Left lung (tissue), 10 donors: Measurements from ENCODE around the gene MYO18B. TPM values are rescaled to one million over a fixed set of nuclear protein-coding genes. Genes with fewer than 3 reads are reported as not detected.

ENCODE experiments used
- ATAC-seq: fragments of 200-7000 bp; cut with Tn5 transposase; one replicate; pipeline ENCODE4 v1.9.1; 2020; ENCODE audit warnings: moderate library complexity
- DNase-seq, 4 donors: peaks; one replicate each; pipeline ENCODE4 v3.0.0-alpha.2; 2013 to 2020
- H3K27ac ChIP-seq, 2 donors: fragments of 200-600 bp; sonication (generic) in 1 of 2; one replicate each; pipeline versions ENCODE4 v1.5.0 to v1.8.0; 2020 to 2021
- H3K27me3 ChIP-seq, 2 donors: fragments of 200-600 bp; sonication (generic) in 1 of 2; one replicate each; pipeline versions ENCODE4 v1.5.0 to v1.8.0; 2020 to 2021
- H3K36me3 ChIP-seq, 2 donors: fragments of 200-600 bp; sonication (generic) in 1 of 2; one replicate each; pipeline versions ENCODE4 v1.5.0 to v1.8.0; 2020 to 2021
- H3K4me1 ChIP-seq, 2 donors: fragments of 200-600 bp; one replicate each; pipeline ENCODE4 v1.8.0; 2021
- H3K4me3 ChIP-seq, 2 donors: fragments of 200-600 bp; sonication (generic) in 1 of 2; one replicate each; pipeline versions ENCODE4 v1.5.0 to v1.8.0; 2020 to 2021; ENCODE audit warnings: mild to moderate bottlenecking in 1 of 2
- H3K9me3 ChIP-seq, 2 donors: fragments of 200-600 bp; sonication (generic) in 1 of 2; one replicate each; pipeline versions ENCODE4 v1.5.0 to v1.8.0; 2020 to 2021
- CTCF ChIP-seq, 2 donors: fragments of 200-600 bp; sonication (generic) in 1 of 2; IDR thresholded peaks; one replicate each; pipeline versions ENCODE4 v1.5.0 to v1.8.0; 2021; ENCODE audit warnings: antibody characterized with exemption in 2 of 2
- intact Hi-C, 2 donors: fragments of 100-400 bp; cut with DNase I; formaldehyde crosslinking; loops; one replicate each; pipeline versions ENCODE4 v1.11.2 to v1.14.2; 2022
- polyA plus RNA-seq, 6 donors: library from polyadenylated mRNA; unstranded; fragments of 120-200 nt; gene quantifications; one replicate each; pipeline ENCODE4 v1.2.1, GENCODE V29; 2013; ENCODE audit not compliant: insufficient read length in 6 of 6
- total RNA-seq, 2 donors: library from RNA; stranded (reverse); fragmentation: NEBNext Ultra II Directional; extraction: Animal tissue kit (Norgen Biotek cat#: 25700); gene quantifications; one replicate each; pipeline ENCODE4 v1.2.1, GENCODE V29; 2021
- donor health status: DM: no; HTN: yes; CAD: no.
- donor health status: DM: no; HTN: no; CAD: no.

The MYO18B gene
- total and polyA plus RNA-seq, 8 donors, result 0.06 to 0.37 (median 0.15) TPM

DNA sequence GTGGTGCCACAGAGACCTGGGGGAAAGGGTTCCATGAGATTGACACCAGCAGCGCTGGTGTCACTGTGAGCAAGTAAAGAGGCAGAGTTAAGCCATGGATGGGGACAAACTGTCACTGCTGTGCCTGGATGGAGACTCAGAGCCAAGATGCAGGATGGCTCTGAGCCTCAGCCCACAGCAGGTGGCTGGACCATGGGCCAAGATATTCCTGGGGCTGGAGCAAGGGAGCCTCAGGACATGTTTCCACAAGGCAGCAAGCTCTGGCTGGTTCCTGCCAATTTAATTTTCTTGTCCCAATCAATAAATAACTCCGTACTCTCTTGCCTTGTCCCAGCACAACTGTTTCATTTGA is 23.0 kb downstream of the MYO18B start:
- no peak overlapping the region for H3K4me3 ChIP-seq
- H3K36me3 ChIP-seq, result no peaks in the 10 kb centered on the region
- H3K27me3 ChIP-seq, result peaks cover 0 to 9% of the 10 kb centered on the region in 2 donors
- H3K27ac ChIP-seq, result no peak overlapping the region
- no peak for TF ChIP-seq CTCF (IDR thresholded peaks at IDR 0.05)
- no peaks in the 10 kb centered on the region for H3K4me1 ChIP-seq
- DNase-seq, result no peak
- H3K9me3 ChIP-seq, result peaks cover 0 to 16% of the 10 kb centered on the region in 2 donors
- intact Hi-C loops, result no loop called here
- ATAC-seq, result no peak

DNA sequence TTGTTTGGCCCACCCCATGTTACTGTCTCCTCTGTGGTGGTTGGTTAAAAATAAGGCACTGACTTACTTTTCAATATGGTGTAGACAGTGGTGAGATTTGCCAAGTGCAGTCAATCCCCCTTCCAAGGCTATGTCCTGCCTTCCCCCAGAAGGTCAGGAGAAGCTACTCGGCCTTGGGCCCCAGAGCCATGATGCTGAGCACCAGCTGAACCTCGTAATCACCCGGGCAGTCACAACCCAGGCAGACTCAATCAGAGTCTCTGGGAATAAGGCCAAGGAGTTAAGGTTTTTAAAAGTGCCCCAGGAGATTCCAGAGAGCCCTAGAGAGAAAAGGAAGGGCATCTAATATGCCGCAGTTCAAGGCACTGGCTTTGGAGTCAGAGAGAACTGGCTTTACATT is 23.8 kb downstream of the MYO18B start:
- TF ChIP-seq CTCF (IDR thresholded peaks at IDR 0.05), result no peak
- Histone ChIP-seq H3K27me3 (peaks cover 0 to 9% of the 10 kb centered on the region in 2 donors), H3K9me3 (peaks cover 0 to 16% of the 10 kb centered on the region in 2 donors), H3K27ac (no peak overlapping the region), H3K4me3 (no peak overlapping the region), H3K36me3 (no peaks in the 10 kb centered on the region), H3K4me1 (no peaks in the 10 kb centered on the region)
- intact Hi-C loops, result no loop called here
- ATAC-seq (no peak), DNase-seq (no peak)

DNA sequence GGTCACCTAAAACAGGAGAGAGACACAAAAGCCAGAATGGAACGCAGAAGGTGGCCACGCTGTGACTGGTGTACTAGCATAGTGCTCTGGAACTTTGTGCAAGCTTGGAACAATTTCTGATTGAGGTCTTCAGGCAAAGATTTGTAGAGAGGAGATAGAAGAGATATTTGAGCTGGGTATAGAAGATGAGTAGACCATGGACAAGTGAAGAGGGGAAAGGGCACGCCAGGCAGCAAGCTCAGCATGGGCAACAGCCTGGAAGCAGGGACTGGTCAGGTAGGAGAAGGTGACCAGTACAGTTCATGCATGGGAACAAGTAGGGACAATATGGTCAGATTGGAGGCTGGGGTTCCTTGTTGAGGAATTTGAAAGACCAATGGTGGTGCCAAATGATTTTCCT is 24.4 kb downstream of the MYO18B start:
- Histone ChIP-seq H3K36me3 (no peaks in the 10 kb centered on the region), H3K4me1 (no peaks in the 10 kb centered on the region), H3K4me3 (no peak overlapping the region), H3K27me3 (peaks cover 0 to 9% of the 10 kb centered on the region in 2 donors), H3K27ac (no peak overlapping the region), H3K9me3 (peaks cover 0 to 16% of the 10 kb centered on the region in 2 donors)
- no peak for DNase-seq
- ATAC-seq, result no peak
- intact Hi-C loops, result no loop called here
- no peak for TF ChIP-seq CTCF (IDR thresholded peaks at IDR 0.05)

GRCh38 chr22:25770333-25770732 is 28.3 kb downstream of the MYO18B start:
- no peak overlapping the region for H3K4me3 ChIP-seq
- intact Hi-C loops, result loop anchor here in 1 of 2 donors (5.0 kb wide), 1 partner anchor 308 kb away; no protein-coding TSS in a partner anchor
- no peak overlapping the region for H3K27ac ChIP-seq
- DNase-seq, result no peak
- peaks cover 0 to 16% of the 10 kb centered on the region in 2 donors for H3K9me3 ChIP-seq
- no peak for TF ChIP-seq CTCF (IDR thresholded peaks at IDR 0.05)
- no peaks in the 10 kb centered on the region for H3K36me3 ChIP-seq
- no peaks in the 10 kb centered on the region for H3K4me1 ChIP-seq
- H3K27me3 ChIP-seq, result peaks cover 0 to 14% of the 10 kb centered on the region in 2 donors
- ATAC-seq, result no peak

- H3K36me3 ChIP-seq, result no peaks in the 10 kb centered on the region
- DNase-seq, result no peak
- no peak for TF ChIP-seq CTCF (IDR thresholded peaks at IDR 0.05)
- peaks cover 0 to 14% of the 10 kb centered on the region in 2 donors for H3K27me3 ChIP-seq
- H3K4me1 ChIP-seq, result no peaks in the 10 kb centered on the region
- no peak for ATAC-seq
- no peaks in the 10 kb centered on the region for H3K9me3 ChIP-seq
- no peak overlapping the region for H3K27ac ChIP-seq
- intact Hi-C loops, result loop anchor here in 1 of 2 donors (5.0 kb wide), 1 partner anchor 310 kb away; no protein-coding TSS in a partner anchor
- no peak overlapping the region for H3K4me3 ChIP-seq
Observed at GRCh38 chr22:25772288-25772687, 30.3 kb downstream of the MYO18B start.
